Eye (tissue), 1 donor: ENCODE data around the gene MTHFSD.

Experiments
- DNase-seq: peaks from one replicate; pipeline ENCODE4 v3.0.0-alpha.2; 2015

Gene MTHFSD

GRCh38 chr16:86584071-86584685, 29.1 kb upstream of the MTHFSD start:
- no peak for DNase-seq

GRCh38 chr16:86581458-86581857, 26.4 kb upstream of the MTHFSD start:
- DNase-seq = peak; percentile 11

DNA sequence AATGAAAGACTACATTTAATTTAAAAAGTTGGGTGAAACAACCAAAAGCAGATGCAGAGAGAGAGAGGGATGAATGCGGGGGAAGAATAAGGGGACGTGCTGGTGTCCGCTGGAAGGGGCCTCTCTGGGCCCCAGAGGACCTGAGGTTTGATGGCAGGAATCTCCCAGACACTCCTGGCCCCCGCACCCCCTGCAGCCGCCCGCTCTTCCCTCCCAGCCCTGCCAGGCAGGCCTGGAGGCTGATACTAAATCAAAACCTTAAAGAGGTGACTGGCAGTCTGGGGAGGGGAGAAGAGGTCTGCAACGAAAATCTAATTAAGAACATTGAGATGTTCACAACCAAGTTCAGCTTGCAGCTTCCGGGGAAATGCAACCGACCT, 25.7 kb upstream of the MTHFSD start:
- no peak for DNase-seq

GRCh38 chr16:86580063-86580790, 25.2 kb upstream of the MTHFSD start:
- DNase-seq = peak; percentile 29

DNA sequence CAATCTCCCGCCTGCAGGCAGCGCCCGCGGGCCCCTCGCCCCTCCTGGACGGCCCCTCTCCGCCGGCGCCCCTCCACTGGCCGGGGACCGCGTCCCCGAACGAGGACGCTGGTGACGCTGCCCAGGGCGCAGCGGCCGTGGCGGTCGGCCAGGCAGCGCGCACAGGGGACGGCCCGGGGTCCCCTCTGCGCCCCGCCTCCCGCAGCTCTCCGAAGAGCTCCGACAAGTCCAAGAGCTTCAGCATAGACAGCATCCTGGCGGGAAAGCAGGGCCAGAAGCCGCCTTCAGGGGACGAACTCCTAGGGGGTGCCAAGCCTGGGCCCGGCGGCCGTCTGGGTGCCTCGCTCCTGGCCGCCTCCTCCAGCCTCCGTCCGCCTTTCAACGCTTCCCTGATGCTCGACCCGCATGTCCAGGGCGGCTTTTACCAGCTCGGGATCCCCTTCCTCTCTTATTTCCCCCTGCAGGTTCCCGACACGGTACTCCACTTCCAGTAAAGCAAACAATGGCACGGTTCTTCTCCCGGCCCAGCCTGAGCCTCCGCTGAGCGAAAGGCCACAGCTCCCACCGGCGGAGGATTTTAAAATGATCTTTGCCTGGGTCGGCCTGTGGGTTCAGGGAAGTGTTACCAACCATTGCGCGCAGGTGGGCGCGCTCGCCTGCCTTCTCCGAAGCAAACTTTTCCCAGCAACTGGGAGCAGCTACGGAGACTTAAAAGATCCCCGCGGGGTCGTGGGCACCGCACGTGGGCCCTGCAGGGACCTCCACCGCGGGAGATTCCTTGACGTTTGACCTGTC, 24.4 kb upstream of the MTHFSD start:
- DNase-seq = peak; percentile 44

- peak; percentile 71 for DNase-seq
Observed at GRCh38 chr16:86578611-86579267, 23.7 kb upstream of the MTHFSD start.

DNA sequence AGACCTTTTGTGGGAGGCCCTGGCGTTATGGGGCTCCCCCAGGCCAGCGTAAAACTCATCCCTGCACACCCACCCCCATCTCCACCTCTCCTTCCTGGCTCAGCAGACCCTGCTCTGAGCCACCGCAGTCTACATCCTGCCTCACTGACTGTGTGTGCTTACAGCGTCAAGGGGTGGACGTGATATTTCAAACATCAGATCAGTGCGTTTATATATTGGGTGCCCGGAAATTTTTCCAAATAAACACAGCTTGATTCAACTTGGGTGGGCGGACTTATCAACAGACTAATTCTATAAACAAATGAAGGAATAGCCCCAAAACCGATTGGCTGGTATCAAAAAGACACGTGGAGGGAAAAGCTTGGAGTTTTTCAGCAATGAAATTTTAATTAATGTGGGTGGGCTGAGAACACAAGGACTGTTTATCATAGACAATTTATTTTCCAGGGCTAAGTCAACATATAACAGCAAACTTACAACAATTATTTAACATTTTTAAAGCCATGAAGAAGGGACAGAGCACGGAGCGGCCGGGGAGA, 23.1 kb upstream of the MTHFSD start, which contains the start of gene FOXL1:
Gene FOXL1, plus strand, starts transcription at position 489 of the 539 bp plus-strand sequence. CDS start 175 bp downstream, outside the sequence.
- DNase-seq = peak; percentile 65

DNA sequence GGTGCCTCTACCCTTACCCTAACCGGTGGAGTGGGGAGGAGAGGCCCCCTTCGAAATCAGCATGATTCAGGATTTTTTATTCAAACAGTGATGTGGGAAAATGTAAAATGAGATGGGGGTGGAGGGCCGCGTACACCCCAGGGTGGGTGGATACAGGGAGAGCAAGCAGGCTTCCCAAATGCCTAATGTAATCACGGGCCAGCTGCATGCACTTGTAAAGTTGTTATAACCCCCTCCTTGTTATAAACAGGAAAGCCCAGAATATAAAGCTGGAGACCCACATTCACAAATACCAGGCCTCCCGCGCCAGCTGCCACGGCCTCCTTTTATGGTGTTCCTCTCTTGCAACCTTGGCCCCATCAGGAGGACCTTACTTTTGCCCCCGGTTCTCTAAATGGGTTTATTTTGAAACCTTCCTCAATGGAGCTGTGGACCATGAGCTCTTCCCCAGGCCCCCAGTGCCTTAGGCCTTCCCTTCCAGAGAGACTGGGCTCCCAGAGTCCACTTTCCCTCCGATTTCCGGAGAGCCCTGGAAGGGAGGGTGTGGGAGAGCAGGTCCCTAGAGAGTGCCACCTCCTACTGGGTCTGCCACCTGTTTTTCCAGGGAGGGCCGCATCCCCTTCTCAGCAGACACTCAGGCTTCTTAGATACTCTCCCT, 22.4 kb upstream of the MTHFSD start:
- DNase-seq = peak; percentile 48

DNA sequence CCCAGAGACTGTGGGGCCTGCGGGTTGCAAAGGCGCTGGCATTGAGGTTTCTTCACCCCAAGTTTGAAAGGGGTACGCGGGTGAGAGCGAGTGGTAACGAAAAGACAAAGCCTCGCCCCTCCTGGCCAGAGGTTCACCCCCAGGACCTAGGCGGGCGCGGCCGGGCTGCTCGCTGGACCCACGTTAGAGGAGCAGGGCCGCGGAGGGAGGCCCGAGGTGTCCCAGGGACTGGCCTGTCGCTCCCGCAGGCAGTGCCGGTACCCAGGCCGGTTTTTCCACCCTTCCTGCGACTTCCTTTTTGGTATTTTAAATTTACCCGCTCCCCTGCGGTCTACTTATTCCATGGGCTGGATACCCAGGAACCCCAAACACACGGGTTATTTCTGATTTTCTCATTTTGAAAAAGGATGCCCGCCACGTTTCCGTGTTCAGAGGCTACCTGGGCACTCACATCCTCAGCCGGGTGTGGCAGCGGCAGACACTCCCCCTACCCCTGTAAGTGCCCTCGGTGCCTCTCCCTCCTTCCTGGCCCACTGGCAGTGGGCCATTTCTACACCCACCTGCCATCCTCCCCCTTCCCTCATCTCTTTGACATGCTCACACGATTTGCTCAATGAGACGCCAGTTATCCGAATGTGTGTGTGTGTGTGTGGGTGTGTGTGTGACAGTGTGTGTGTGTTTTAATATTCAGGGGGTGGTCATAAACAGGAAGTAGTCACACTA, 21.7 kb upstream of the MTHFSD start:
- DNase-seq = peak; percentile 49

DNA sequence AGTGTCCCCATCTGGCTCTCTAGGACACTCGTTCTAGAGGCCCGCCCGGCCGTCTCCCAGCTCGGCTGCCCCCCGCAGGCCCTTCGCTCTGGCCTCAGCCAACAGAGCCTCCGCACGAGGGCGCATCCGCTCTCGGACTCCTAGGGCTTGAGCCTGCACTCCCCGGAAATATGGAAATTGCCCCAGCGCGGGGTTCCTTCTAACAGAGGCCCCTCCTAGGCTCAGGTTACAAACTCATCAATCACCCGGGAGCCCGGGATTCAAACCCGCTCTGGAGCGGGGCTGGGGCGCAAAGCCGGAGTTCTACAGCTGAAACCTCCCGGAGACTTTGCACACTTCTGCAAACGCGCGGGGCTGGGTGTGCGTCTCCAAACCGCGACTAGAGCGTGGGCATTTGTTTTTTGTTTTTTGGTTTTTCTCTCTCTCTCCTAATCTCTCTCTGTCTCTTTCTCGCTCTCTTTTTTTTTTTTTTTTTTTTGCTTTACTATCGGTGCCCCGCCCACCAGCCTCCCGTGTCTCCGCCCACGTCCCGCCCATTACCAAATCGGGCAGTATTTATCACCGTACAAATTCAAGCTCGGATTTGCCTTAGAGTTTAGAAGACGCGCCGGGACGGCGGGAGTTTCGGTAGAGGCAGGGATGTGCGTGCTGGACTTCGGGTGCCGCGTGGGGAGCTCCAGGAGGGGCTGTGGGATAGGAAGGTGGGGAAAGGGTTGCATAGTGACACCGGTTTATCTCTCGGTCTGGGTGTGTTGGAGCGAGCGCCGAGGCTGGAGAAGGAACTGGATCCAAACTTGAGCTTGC, 20.9 kb upstream of the MTHFSD start:
- peak; percentile 87 for DNase-seq

- no peak for DNase-seq
Observed at GRCh38 chr16:86575095-86575685, 20.2 kb upstream of the MTHFSD start.

DNA sequence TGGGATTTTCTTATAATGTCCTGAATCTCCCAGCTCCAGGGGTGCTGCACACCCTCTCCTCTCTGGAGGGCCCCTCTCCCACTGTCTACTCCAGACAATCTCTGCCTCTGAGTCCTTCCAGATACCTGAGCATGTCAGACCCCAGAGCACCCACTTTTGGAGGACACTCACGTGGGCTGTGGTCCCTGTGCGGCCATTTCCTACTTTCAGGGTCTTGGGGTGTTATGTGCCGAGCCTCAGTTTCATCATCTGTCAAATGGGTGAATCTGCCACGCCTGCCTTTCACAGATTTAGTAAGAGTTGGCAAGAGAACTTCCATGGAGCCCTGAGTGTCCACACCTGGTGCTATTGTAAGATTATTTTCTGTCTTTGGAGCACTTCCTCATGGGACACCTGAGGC, 19.6 kb upstream of the MTHFSD start:
- no peak for DNase-seq

DNA sequence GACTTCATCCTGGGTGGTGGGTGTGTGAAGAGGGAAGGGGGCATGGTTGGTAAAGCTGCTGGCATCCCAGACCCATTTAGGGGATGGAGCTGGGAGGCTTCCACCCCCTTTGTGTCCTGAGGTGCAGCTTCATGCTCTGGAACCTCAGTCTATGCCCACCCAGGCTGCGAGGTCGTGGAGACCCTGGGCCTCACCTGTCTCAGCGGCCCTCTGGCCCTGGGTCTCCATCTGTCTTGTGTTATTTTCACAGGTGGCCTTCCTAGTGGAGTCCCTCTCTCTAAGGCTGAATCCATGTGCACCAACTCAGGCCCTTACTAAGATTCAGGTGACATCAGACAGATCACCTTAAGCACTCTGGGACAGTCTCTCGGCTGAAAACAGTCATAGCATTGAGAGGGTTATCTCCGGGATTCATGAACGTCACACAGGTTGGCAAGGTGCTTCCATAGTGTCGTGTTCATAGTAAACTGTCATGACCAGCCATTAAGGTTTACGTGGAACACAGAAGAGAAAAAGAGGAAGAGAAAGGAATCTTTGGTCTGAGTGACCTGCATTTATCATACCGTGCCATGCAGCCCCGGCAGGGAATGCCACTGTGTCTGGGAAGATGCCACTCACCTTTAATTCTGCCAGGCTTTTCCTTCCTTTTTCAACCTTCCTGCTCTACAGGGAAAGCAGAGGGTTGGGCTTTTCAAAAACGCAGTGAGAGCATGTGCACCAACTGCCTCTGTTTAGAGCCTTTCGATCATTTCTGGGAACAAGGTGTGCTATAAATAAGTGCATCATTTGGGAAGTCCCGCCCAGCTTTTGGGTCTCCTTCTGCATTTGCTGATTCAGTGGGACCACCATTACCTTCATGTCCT, 18.8 kb upstream of the MTHFSD start:
- DNase-seq = no peak

- DNase-seq = no peak
Observed at GRCh38 chr16:86573215-86573614, 18.2 kb upstream of the MTHFSD start.

DNA sequence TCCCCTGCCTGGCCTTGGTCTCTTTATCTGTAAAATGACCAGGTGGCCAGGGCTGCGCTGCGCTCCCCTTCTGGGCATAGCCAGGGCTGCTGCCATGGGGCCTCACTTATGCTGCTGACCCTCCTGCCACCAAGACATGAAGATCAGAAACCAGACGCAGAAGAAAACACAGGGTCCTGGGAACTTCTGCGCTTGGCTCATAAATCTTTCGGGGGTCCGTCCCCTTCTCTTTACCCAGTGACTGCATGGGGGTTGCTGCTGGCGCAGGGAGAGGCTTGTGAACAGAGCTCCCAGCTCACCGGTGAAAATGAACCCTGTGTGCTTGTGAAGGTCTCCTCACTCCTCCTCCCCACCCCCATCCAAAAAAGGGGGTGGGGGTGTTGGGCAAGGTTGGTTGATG, 17.6 kb upstream of the MTHFSD start:
- DNase-seq = no peak

DNA sequence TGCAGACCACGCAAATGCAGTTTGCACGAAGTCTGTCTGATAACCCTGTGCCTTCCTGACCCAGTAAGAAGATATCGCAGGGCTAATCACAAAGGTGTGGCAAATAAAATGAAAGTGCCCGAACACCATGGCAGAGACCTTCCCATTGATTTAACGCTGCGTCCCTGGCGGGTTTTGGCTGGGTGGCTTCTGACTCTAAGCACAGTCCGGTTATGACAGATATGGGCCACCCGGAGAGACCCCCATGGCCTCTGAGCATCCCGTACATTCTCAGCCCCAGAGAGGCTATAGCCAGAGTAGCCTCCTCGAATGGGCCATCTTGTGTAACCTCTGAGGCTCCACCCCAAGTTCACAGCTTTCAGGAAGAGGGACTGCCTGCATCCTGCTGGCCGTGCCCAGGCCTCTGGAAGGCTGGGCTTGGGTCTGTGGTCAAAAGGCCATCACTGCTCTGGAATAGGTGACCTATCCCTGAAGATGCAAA, 17.0 kb upstream of the MTHFSD start:
- DNase-seq = no peak

- DNase-seq = no peak
Observed at GRCh38 chr16:86571530-86571915, 16.5 kb upstream of the MTHFSD start.

- peak; percentile 61 for DNase-seq
Observed at GRCh38 chr16:86570558-86571529, 15.8 kb upstream of the MTHFSD start.
